Activated naive CD8-positive, alpha-beta T cell (primary cell): Measurements from ENCODE around the gene C3orf20.

Experiments used
- H3K27ac Mint-ChIP-seq: one replicate; pipeline ENCODE4 v1.8.0; 2021; ENCODE audit warnings: mixed read lengths
- H3K27me3 Mint-ChIP-seq: one replicate; pipeline ENCODE4 v1.8.0; 2021; ENCODE audit warnings: mixed read lengths
- H3K36me3 Mint-ChIP-seq: one replicate; pipeline ENCODE4 v1.8.0; 2021; ENCODE audit warnings: mixed read lengths
- H3K4me1 Mint-ChIP-seq: one replicate; pipeline ENCODE4 v1.8.0; 2021; ENCODE audit warnings: low read depth, mixed read lengths
- H3K4me3 Mint-ChIP-seq: one replicate; pipeline ENCODE4 v1.8.0; 2021; ENCODE audit warnings: mild to moderate bottlenecking, mixed read lengths
- H3K9me3 Mint-ChIP-seq: one replicate; pipeline ENCODE4 v1.8.0; 2021; ENCODE audit warnings: low read depth, mixed read lengths

Gene C3orf20

GRCh38 chr3:14766428-14767244, 91.7 kb downstream of the C3orf20 start:
- no peaks in the 10 kb centered on the region for H3K27me3 Mint-ChIP-seq
- no peak overlapping the region for H3K27ac Mint-ChIP-seq
- H3K9me3 Mint-ChIP-seq = no peaks in the 10 kb centered on the region
- H3K4me1 Mint-ChIP-seq = no peaks in the 10 kb centered on the region
- H3K4me3 Mint-ChIP-seq = no peak overlapping the region
- no peaks in the 10 kb centered on the region for H3K36me3 Mint-ChIP-seq

GRCh38 chr3:14767245-14768051, 92.5 kb downstream of the C3orf20 start:
- no peak overlapping the region for H3K4me3 Mint-ChIP-seq
- H3K9me3 Mint-ChIP-seq = no peaks in the 10 kb centered on the region
- H3K27ac Mint-ChIP-seq = no peak overlapping the region
- H3K36me3 Mint-ChIP-seq = no peaks in the 10 kb centered on the region
- H3K27me3 Mint-ChIP-seq = no peaks in the 10 kb centered on the region
- H3K4me1 Mint-ChIP-seq = no peaks in the 10 kb centered on the region

DNA sequence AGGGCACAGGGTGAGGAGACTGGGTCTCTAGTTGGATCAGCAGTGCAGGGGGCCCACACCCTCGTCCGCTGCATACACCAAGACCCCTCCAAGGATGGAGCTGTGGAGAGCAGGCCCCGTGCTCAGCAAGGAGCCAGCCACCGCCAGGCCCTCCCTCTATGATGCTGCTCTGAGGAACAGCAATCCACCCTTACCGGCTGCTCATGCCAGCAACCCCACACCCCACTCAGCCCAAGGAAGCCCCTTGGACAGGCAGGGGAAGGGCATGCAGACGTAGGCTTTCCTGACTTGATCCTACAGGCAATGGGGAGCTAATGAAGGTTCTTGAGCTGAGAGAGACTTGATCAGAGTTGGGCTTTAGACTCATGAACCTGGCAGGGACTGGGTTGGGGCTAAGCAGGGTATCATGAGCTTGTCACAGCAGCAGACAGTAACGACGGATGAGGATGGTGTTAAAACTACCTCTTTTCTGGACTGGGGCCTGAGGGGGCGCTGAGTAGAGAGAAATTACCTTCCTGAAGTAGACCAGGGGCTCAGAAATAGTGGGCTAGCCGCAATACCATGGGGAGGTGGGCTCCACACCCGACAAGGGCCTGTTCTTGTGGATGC, 93.3 kb downstream of the C3orf20 start:
- no peaks in the 10 kb centered on the region for H3K9me3 Mint-ChIP-seq
- H3K4me3 Mint-ChIP-seq = no peak overlapping the region
- H3K36me3 Mint-ChIP-seq = no peaks in the 10 kb centered on the region
- H3K4me1 Mint-ChIP-seq = no peaks in the 10 kb centered on the region
- H3K27me3 Mint-ChIP-seq = no peaks in the 10 kb centered on the region
- no peak overlapping the region for H3K27ac Mint-ChIP-seq

DNA sequence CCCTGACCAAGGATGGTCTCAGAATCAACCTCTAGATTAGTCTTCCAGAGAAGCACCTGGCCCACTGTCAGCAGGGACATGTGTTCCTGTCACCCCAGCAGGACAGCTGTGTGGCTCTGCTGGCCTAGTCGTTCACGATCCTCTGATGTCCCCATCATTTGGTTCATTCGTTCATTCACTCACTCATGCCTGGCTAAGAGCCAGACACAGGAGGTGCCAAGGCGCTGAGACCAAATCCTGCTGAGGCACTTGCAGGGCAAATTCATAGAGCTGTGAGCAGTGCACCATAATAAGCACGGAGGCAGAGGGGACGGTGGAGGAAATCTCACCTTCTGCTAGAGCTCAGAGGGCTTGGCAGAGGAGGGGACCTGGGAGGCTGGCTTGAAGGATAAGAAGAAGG, 93.9 kb downstream of the C3orf20 start:
- Mint-ChIP-seq H3K4me3 (no peak overlapping the region), H3K36me3 (no peaks in the 10 kb centered on the region), H3K4me1 (no peaks in the 10 kb centered on the region), H3K27me3 (no peaks in the 10 kb centered on the region), H3K9me3 (no peaks in the 10 kb centered on the region), H3K27ac (no peak overlapping the region)

DNA sequence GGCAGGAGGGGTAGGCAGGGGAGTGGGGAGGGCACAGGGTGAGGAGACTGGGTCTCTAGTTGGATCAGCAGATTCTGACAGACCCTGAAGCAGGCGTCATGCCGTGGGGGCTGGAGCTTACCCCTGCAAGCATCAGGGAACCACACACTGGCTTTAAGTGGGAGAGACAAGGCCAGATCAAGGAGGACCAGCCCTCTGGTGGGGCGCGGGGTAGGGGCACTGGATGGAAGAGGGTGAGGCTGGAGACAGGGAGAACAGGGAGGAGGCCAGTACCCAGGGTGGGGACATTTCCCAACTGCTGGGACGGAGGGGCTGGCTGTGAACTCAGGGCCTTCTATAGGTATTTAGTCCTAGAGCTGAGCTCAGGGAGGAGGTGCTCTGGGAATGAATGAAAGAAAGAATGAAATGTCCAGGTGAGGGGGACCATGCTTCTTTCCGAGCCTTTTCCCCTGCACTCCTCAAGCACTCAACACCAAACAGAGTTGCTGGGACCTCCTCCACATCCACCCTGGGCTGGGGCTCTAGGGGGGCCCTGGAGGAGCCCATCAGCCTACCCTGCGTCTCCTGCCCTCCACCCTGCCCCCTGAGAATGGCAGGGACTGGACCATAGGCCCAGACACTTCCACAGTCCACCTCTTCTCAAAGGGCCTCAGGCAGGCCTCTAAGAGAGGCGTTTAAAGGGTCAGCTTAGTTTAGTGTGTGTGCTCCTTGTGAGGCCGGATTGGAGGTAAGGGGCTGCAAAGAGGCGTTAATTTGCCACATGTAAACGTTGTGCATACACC, 94.8 kb downstream of the C3orf20 start:
- no peaks in the 10 kb centered on the region for H3K36me3 Mint-ChIP-seq
- no peak overlapping the region for H3K27ac Mint-ChIP-seq
- no peaks in the 10 kb centered on the region for H3K4me1 Mint-ChIP-seq
- no peaks in the 10 kb centered on the region for H3K27me3 Mint-ChIP-seq
- H3K4me3 Mint-ChIP-seq = no peak overlapping the region
- H3K9me3 Mint-ChIP-seq = no peaks in the 10 kb centered on the region

DNA sequence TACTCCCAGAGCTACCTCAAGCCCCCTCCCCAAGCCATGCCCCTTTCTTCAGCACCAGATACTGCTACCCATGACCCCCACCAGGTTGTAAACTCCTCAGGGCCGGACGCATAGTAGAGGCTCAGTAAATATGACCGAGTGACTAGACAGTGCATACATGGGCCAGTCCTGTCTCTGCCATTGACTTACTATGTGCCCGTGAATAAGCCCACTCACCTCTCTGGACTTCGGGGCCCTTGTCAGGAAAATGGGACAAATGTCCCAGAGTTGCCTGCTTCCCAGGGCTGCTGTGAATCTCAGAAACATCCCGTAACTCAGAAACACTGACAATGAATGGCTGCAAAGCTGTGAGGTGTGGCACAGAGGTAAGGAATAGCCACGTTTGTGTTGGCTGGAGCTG, 95.7 kb downstream of the C3orf20 start:
- H3K4me3 Mint-ChIP-seq = no peak overlapping the region
- no peaks in the 10 kb centered on the region for H3K4me1 Mint-ChIP-seq
- no peaks in the 10 kb centered on the region for H3K36me3 Mint-ChIP-seq
- H3K9me3 Mint-ChIP-seq = no peaks in the 10 kb centered on the region
- no peaks in the 10 kb centered on the region for H3K27me3 Mint-ChIP-seq
- no peak overlapping the region for H3K27ac Mint-ChIP-seq

DNA sequence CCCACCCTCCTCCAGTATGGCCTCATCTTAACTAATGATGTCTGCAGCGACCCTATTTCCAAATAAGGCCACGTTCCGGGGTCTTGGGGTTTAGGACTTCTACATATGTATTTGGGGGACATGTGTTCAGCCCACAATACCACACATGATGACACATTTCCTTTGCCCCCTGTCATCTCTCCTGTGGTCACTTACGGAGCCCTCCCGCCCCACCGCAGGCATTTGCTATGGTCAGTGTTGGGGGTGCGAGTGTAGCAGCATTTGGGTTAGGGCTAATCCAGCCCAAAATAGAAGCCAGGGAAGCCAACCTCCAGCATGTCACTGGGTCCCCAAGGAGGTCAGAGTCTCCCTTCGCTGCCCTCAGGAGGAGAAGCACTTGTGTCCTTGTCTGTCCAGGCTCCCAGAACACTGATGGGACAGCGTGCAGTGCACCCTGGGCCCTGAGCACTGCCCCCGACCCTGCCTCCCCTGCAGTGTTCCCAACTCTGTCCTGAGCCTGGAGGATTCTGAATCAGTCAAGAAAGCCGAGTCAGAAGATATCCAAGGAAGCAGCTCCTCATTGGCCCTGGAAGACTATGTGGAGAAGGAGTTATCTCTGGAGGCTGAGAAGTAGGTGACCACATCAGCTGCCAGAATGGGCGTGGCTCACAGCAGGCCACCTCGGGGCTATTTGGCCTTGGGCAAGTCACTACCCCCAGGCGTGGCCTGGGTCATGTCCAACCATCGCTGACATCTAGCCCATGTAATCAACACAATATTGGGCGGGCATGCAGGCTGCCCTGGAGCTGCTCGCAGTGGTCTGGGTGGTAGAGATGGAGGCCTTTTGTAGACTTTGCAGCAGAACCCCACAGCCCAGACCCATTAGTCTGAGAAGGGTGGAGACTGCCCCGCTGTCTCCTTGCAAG, 96.9 kb downstream of the C3orf20 start:
- Mint-ChIP-seq H3K4me3 (no peak overlapping the region), H3K27ac (no peak overlapping the region), H3K27me3 (no peaks in the 10 kb centered on the region), H3K36me3 (no peaks in the 10 kb centered on the region), H3K9me3 (no peaks in the 10 kb centered on the region), H3K4me1 (no peaks in the 10 kb centered on the region)

GRCh38 chr3:14772533-14773138, 97.7 kb downstream of the C3orf20 start:
- Mint-ChIP-seq H3K4me3 (no peak overlapping the region), H3K36me3 (no peaks in the 10 kb centered on the region), H3K9me3 (no peaks in the 10 kb centered on the region), H3K27me3 (no peaks in the 10 kb centered on the region), H3K27ac (no peak overlapping the region), H3K4me1 (no peaks in the 10 kb centered on the region)

DNA sequence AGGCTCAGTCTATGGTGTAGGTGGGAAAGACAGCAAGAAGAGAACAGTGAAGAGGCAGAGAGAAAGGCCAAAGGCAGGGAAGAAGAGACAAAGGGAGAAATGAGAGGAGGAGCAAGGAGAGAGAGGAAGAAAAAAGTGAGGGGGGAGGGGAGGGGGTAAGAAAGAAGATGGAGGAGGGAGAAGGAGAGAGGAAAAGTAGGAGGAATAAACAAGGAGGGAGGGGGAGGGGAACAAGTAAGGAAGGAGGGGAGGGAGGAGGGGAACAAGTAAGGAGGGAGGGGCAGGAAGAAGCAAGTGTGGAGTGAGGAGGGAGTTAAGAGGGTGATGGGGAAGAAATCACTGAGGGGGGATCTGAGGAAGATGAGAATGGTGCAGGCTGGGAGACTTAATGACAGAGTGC, 98.3 kb downstream of the C3orf20 start:
- Mint-ChIP-seq H3K9me3 (peaks cover under 1% of the 10 kb centered on the region), H3K27ac (no peak overlapping the region), H3K36me3 (no peaks in the 10 kb centered on the region), H3K4me1 (no peaks in the 10 kb centered on the region), H3K27me3 (no peaks in the 10 kb centered on the region), H3K4me3 (no peak overlapping the region)

DNA sequence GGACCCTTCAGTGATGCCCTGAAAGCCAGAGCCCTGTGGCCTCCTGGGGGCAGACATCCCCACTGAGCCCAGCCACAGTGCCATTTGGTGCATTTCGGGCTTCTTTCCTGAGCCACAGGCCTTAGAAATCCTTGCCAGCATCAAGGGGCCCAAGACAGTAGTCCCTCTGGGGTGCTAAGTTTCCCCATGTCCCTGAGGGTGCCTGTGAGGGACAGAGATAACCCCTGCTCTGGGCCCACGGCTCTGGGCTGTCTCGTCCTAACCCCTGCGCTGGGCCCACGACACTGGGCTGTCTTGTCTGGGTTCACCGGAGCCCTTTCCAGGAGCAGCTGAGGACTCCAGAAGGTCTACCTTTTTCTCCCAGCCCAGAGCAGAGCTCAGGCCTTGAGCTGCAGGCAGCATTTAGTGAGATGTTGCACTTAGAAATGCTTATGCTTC, 98.8 kb downstream of the C3orf20 start:
- Mint-ChIP-seq H3K4me3 (no peak overlapping the region), H3K27me3 (no peaks in the 10 kb centered on the region), H3K9me3 (peaks cover 5% of the 10 kb centered on the region), H3K4me1 (no peaks in the 10 kb centered on the region), H3K36me3 (peaks cover 1% of the 10 kb centered on the region), H3K27ac (no peak overlapping the region)

GRCh38 chr3:14774431-14774830, 99.5 kb downstream of the C3orf20 start:
- H3K27ac Mint-ChIP-seq = no peak overlapping the region
- no peaks in the 10 kb centered on the region for H3K27me3 Mint-ChIP-seq
- H3K36me3 Mint-ChIP-seq = peaks cover 5% of the 10 kb centered on the region
- no peak overlapping the region for H3K4me3 Mint-ChIP-seq
- peaks cover 12% of the 10 kb centered on the region for H3K9me3 Mint-ChIP-seq
- no peaks in the 10 kb centered on the region for H3K4me1 Mint-ChIP-seq

DNA sequence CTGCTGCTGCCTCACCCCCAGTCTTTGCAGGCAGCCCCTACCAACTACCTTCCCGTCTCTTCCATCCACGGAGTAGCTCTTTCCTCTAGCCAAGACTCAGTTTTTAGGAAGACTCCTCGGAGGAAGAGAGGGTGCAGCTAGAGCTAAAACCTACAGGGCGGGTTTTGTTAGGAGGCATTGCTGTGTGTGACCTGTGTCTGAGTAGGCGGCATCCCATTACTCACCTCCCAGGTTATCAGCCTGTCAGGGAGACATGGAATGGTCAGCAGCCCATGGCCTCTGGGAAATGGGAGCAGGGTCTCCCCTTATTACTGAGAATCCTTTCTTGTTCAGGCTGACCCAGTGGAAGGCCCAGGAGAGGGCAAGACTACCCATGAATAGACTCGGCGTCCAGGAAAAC, 100.1 kb downstream of the C3orf20 start:
- Mint-ChIP-seq H3K9me3 (peaks cover 16% of the 10 kb centered on the region), H3K27ac (no peak overlapping the region), H3K36me3 (peaks cover 5% of the 10 kb centered on the region), H3K4me1 (no peaks in the 10 kb centered on the region), H3K27me3 (no peaks in the 10 kb centered on the region), H3K4me3 (no peak overlapping the region)

DNA sequence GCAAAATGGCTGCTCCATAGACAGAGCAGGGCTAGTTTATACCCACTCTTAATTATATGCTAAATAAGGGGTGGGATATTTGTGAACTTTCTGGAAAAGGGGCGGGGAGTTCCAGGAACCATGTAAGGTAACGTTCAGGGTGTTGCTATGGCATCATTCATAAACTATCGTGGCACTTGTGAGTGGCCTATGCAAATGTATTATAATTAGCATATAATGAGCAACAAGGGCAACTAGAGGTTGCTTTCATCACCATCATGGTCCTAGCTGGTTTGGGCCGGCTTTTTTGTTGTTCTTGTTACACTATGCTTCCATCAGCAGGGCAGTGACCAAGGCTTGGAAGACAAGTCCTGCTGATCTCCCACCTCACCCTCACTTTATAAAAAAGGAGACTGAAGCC, 100.6 kb downstream of the C3orf20 start:
- Mint-ChIP-seq H3K27ac (no peak overlapping the region), H3K36me3 (peaks cover 5% of the 10 kb centered on the region), H3K27me3 (no peaks in the 10 kb centered on the region), H3K9me3 (peaks cover 16% of the 10 kb centered on the region), H3K4me1 (no peaks in the 10 kb centered on the region), H3K4me3 (no peak overlapping the region)
